H9 (cell line): ENCODE data around the gene RAF1. TPM values are rescaled to one million over a fixed set of nuclear protein-coding genes. Genes with fewer than 3 reads are reported as not detected.

Experiments
- DNase-seq: peaks from one replicate; pipeline ENCODE4 v3.0.0-alpha.2; 2017
- H2AFZ ChIP-seq: one replicate; pipeline ENCODE4 v1.6.1; 2013; ENCODE audit warnings: mild to moderate bottlenecking, low read length, control low read depth, moderate library complexity
- H2AK5ac ChIP-seq: 2 replicates; pipeline ENCODE4 v1.6.1; 2013; ENCODE audit warnings: low read length, control low read depth, mixed read lengths; ENCODE audit not compliant: insufficient read length
- H2BK120ac ChIP-seq: one replicate; pipeline ENCODE4 v1.6.1; 2013; ENCODE audit warnings: low read depth, mild to moderate bottlenecking, low read length, control low read depth, inconsistent platforms; ENCODE audit not compliant: poor library complexity, severe bottlenecking
- H2BK12ac ChIP-seq: 2 replicates; pipeline ENCODE4 v1.6.1; 2013; ENCODE audit warnings: low read length, control low read depth, mixed read lengths, low read depth; ENCODE audit not compliant: insufficient read length
- H2BK15ac ChIP-seq: 2 replicates; pipeline ENCODE4 v1.6.1; 2013; ENCODE audit warnings: low read depth, low read length, control low read depth
- H2BK20ac ChIP-seq: one replicate; pipeline ENCODE4 v1.6.1; 2013; ENCODE audit warnings: low read depth, mild to moderate bottlenecking, low read length, control low read depth, inconsistent platforms; ENCODE audit not compliant: poor library complexity, severe bottlenecking
- H2BK5ac ChIP-seq: 2 replicates; pipeline ENCODE4 v1.6.1; 2013; ENCODE audit warnings: low read length, control low read depth, mixed read lengths; ENCODE audit not compliant: insufficient read length
- H3K14ac ChIP-seq: 2 replicates; pipeline ENCODE4 v1.6.1; 2013; ENCODE audit warnings: low read length, control low read depth; ENCODE audit not compliant: insufficient read depth
- H3K18ac ChIP-seq: 2 replicates; pipeline ENCODE4 v1.6.1; 2013; ENCODE audit warnings: low read depth, mild to moderate bottlenecking, mixed read lengths, low read length, control low read depth; ENCODE audit not compliant: insufficient read length
- H3K23ac ChIP-seq: 2 replicates; pipeline ENCODE4 v1.6.1; 2013; ENCODE audit warnings: low read length, control low read depth, mixed read lengths, low read depth; ENCODE audit not compliant: insufficient read length
- H3K23me2 ChIP-seq: 2 replicates; pipeline ENCODE4 v1.6.1; 2013; ENCODE audit warnings: low read depth, mild to moderate bottlenecking, mixed read lengths, low read length, control low read depth; ENCODE audit not compliant: insufficient read length, poor library complexity, severe bottlenecking
- H3K27ac ChIP-seq: 2 replicates; pipeline ENCODE4 v1.5.1; 2013; ENCODE audit warnings: low read length, control low read depth, mixed read lengths, low read depth; ENCODE audit not compliant: insufficient read length
- H3K27me3 ChIP-seq: 2 replicates; pipeline ENCODE4 v1.6.1; 2013; ENCODE audit warnings: low read length, control low read depth, inconsistent platforms; ENCODE audit not compliant: insufficient read depth
- H3K4ac ChIP-seq: 2 replicates; pipeline ENCODE4 v1.6.1; 2013; ENCODE audit warnings: low read depth, mild to moderate bottlenecking, control low read depth, inconsistent platforms, low read length, moderate library complexity
- H3K4me1 ChIP-seq: 2 replicates; pipeline ENCODE4 v1.6.1; 2013; ENCODE audit warnings: low read length, control low read depth, inconsistent platforms; ENCODE audit not compliant: insufficient read depth
- H3K4me2 ChIP-seq: 2 replicates; pipeline ENCODE4 v1.6.1; 2013; ENCODE audit warnings: low read length, control low read depth, mixed read lengths; ENCODE audit not compliant: insufficient read length, insufficient read depth
- H3K56ac ChIP-seq: 2 replicates; pipeline ENCODE4 v1.6.1; 2013; ENCODE audit warnings: low read depth, mild to moderate bottlenecking, mixed read lengths, low read length, control low read depth; ENCODE audit not compliant: insufficient read length
- H3K79me1 ChIP-seq: 2 replicates; pipeline ENCODE4 v1.6.1; 2013; ENCODE audit warnings: low read depth, mild to moderate bottlenecking, moderate library complexity, low read length, control low read depth, inconsistent platforms; ENCODE audit not compliant: insufficient read depth, poor library complexity, severe bottlenecking
- H3K79me2 ChIP-seq: 2 replicates; pipeline ENCODE4 v1.6.1; 2013; ENCODE audit warnings: low read length, control low read depth, inconsistent platforms; ENCODE audit not compliant: insufficient read depth
- H3K9ac ChIP-seq: 2 replicates; pipeline ENCODE4 v1.6.1; 2013; ENCODE audit warnings: low read length, control low read depth, mixed read lengths; ENCODE audit not compliant: insufficient read length; ENCODE audit errors: extremely low read depth
- H3K9me3 ChIP-seq: one replicate; pipeline ENCODE4 v1.6.1; 2013; ENCODE audit warnings: low read depth, low read length, inconsistent platforms; ENCODE audit not compliant: control insufficient read depth
- H3T11ph ChIP-seq: one replicate; pipeline ENCODE4 v1.6.1; 2013; ENCODE audit warnings: mild to moderate bottlenecking, low read length, control low read depth, inconsistent platforms
- H4K20me1 ChIP-seq: one replicate; pipeline ENCODE4 v1.6.1; 2013; ENCODE audit not compliant: control insufficient read depth, insufficient read length, insufficient read depth
- H4K5ac ChIP-seq: 2 replicates; pipeline ENCODE4 v1.6.1; 2013; ENCODE audit warnings: low read depth, mild to moderate bottlenecking, mixed read lengths, low read length, control low read depth; ENCODE audit not compliant: insufficient read length
- H4K8ac ChIP-seq: replicated peaks from 2 replicates; pipeline ENCODE4 v1.6.1; 2013; ENCODE audit warnings: low read length, control low read depth, mixed read lengths, low read depth; ENCODE audit not compliant: insufficient read length
- H4K91ac ChIP-seq: 2 replicates; pipeline ENCODE4 v1.6.1; 2013; ENCODE audit warnings: low read depth, mild to moderate bottlenecking, moderate library complexity, mixed read lengths, low read length, control low read depth; ENCODE audit not compliant: insufficient read length
- H3K27ac Mint-ChIP-seq, 3 experiments: 2 replicates in 2 of 3; 3 replicates in 1 of 3; pipeline ENCODE4 v1.8.0; 2020 to 2021; ENCODE audit warnings: mixed read lengths in 3 of 3, mild to moderate bottlenecking in 1 of 3, moderate library complexity in 1 of 3
- H3K27me3 Mint-ChIP-seq: 2 replicates; pipeline ENCODE4 v1.8.0; 2021; ENCODE audit warnings: low read depth, mild to moderate bottlenecking, moderate library complexity, mixed read lengths
- H3K36me3 Mint-ChIP-seq, 3 experiments: 2 replicates in 2 of 3; 3 replicates in 1 of 3; pipeline ENCODE4 v1.8.0; 2020 to 2021; ENCODE audit warnings: low read depth in 3 of 3, mixed read lengths in 3 of 3; ENCODE audit not compliant: insufficient read depth in 1 of 3
- H3K4me1 Mint-ChIP-seq, 2 experiments: 2 replicates each; pipeline ENCODE4 v1.8.0; 2020; ENCODE audit warnings: mixed read lengths in 2 of 2
- H3K4me3 Mint-ChIP-seq, 2 experiments: 2 replicates in 1 of 2; 3 replicates in 1 of 2; pipeline ENCODE4 v1.8.0; 2020 to 2021; ENCODE audit warnings: mild to moderate bottlenecking in 2 of 2, mixed read lengths in 2 of 2, moderate library complexity in 1 of 2
- H3K9me3 Mint-ChIP-seq, 2 experiments: 2 replicates in 1 of 2; 3 replicates in 1 of 2; pipeline ENCODE4 v1.8.0; 2020; ENCODE audit warnings: mild to moderate bottlenecking in 2 of 2, mixed read lengths in 2 of 2, moderate library complexity in 1 of 2
- WGBS: extraction: QIAGEN DNeasy Blood & Tissue Kit; methylation state at CpG from one replicate; pipeline ENCODE4 v1.1.7; 2013; ENCODE audit warnings: missing lambda C conversion rate, low lambda C conversion rate, mixed read lengths; ENCODE audit not compliant: insufficient read length; ENCODE audit errors: extremely low coverage; 5-methylcytosine and 5-hydroxymethylcytosine counted together
- total RNA-seq: library from RNA; stranded (reverse); gene quantifications from 2 replicates; pipeline ENCODE4 v1.2.1, GENCODE V29; 2021
- TF ChIP-seq, protein P1 (sequence below): fragments of 200-600 bp; sonication (generic); conservative IDR thresholded peaks from 3 replicates; pipeline ENCODE4 v1.8.0; 2021; ENCODE audit warnings: antibody characterized with exemption, mild to moderate bottlenecking

RAF1 gene
- total RNA-seq, 1 experiment from 2014 or later: 112 TPM

DNA sequence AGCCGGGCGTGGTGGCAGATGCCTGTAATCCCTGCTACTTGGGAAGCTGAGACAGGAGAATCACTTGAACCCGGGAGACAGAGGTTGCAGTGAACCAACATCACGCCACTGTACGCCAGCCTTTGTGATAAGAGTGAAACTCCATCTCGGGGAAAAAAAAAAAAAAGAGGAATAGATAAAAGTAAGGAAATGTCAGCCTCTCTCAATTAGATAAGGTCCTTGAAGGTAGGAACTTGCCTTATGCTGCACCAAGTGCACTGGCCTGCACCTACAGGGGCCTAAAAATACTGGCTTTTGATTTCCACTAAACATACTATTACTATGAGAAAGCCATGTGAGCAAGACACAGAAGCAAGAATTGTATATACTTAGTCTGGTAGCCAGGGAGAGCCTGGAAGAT is 7.1 kb downstream of the RAF1 start:
- H4K5ac ChIP-seq: no peak overlapping the region
- TF ChIP-seq, protein P1, sequence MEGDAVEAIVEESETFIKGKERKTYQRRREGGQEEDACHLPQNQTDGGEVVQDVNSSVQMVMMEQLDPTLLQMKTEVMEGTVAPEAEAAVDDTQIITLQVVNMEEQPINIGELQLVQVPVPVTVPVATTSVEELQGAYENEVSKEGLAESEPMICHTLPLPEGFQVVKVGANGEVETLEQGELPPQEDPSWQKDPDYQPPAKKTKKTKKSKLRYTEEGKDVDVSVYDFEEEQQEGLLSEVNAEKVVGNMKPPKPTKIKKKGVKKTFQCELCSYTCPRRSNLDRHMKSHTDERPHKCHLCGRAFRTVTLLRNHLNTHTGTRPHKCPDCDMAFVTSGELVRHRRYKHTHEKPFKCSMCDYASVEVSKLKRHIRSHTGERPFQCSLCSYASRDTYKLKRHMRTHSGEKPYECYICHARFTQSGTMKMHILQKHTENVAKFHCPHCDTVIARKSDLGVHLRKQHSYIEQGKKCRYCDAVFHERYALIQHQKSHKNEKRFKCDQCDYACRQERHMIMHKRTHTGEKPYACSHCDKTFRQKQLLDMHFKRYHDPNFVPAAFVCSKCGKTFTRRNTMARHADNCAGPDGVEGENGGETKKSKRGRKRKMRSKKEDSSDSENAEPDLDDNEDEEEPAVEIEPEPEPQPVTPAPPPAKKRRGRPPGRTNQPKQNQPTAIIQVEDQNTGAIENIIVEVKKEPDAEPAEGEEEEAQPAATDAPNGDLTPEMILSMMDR: no peak
- H2BK5ac ChIP-seq: no peak overlapping the region
- H3K14ac ChIP-seq: no peak overlapping the region
- H3K4me1 ChIP-seq: no peaks in the 10 kb centered on the region; the same call in 1 of the 2 replicates
- H3K27me3 Mint-ChIP-seq: no peaks in the 10 kb centered on the region
- no peak overlapping the region for H3K4me3 Mint-ChIP-seq
- no peak overlapping the region for H4K91ac ChIP-seq
- no peak overlapping the region for H3K56ac ChIP-seq
- peaks cover 31 to 38% of the 10 kb centered on the region in 2 experiments for H3K4me1 Mint-ChIP-seq
- H3K4ac ChIP-seq: no peak overlapping the region
- H3K23me2 ChIP-seq: no peaks in the 10 kb centered on the region
- H4K20me1 ChIP-seq: no peaks in the 10 kb centered on the region
- no peak overlapping the region for H3K23ac ChIP-seq
- H3K9me3 ChIP-seq: no peaks in the 10 kb centered on the region
- H3K18ac ChIP-seq: no peak overlapping the region
- peaks cover 69% of the 10 kb centered on the region for H3K79me2 ChIP-seq
- H3K9me3 Mint-ChIP-seq: no peaks in the 10 kb centered on the region
- no peak overlapping the region for H2BK12ac ChIP-seq
- no peak overlapping the region for H2BK15ac ChIP-seq
- WGBS: no CpG with 5 or more reads among the region's 6 CpGs
- no peak overlapping the region for H3T11ph ChIP-seq
- H2AK5ac ChIP-seq: no peak overlapping the region
- H3K27ac ChIP-seq: no peak overlapping the region
- H3K79me1 ChIP-seq: peaks cover 10% of the 10 kb centered on the region
- no peak overlapping the region for H3K9ac ChIP-seq
- no peak overlapping the region; a peak in 1 of 7 replicates for H3K27ac Mint-ChIP-seq
- H2AFZ ChIP-seq: no peak overlapping the region
- no peak overlapping the region for H2BK120ac ChIP-seq
- H3K36me3 Mint-ChIP-seq: no peaks in the 10 kb centered on the region; a peak in 1 of 7 replicates
- H3K4me2 ChIP-seq: no peak overlapping the region
- DNase-seq: no peak
- no peak overlapping the region for H4K8ac ChIP-seq
- H3K27me3 ChIP-seq: no peaks in the 10 kb centered on the region
- H2BK20ac ChIP-seq: no peak overlapping the region
